HepG2 (cell line): ENCODE measurements around the gene ARHGEF10L. TPM values are rescaled to one million over a fixed set of nuclear protein-coding genes. Genes with fewer than 3 reads are reported as not detected.

ENCODE experiments used
- AHDC1 ChIP-seq: sonication (generic); formaldehyde crosslinking; IDR thresholded peaks from 2 replicates; pipeline ENCODE4 v1.5.1; 2020; ENCODE audit warnings: mild to moderate bottlenecking, missing genetic modification reagents, borderline replicate concordance
- AKAP8 ChIP-seq: sonication (generic); formaldehyde crosslinking; IDR thresholded peaks from 2 replicates; pipeline ENCODE4 v1.5.1; 2020; ENCODE audit warnings: mild to moderate bottlenecking, missing genetic modification reagents
- EZH2 ChIP-seq: conservative IDR thresholded peaks from 2 replicates; pipeline ENCODE4 v1.6.1; 2012; ENCODE audit warnings: mild to moderate bottlenecking, low read depth, low read length, moderate library complexity
- HOXA3 ChIP-seq: sonication (generic); formaldehyde crosslinking; IDR thresholded peaks from 2 replicates; pipeline ENCODE4 v1.5.0; 2020; ENCODE audit warnings: missing genetic modification reagents
- KAT7 ChIP-seq: IDR thresholded peaks from 2 replicates; pipeline ENCODE4 v1.6.1; 2018; ENCODE audit warnings: borderline replicate concordance, missing compliant biosample characterization
- LRRFIP1 ChIP-seq: sonication (generic); formaldehyde crosslinking; conservative IDR thresholded peaks from 2 replicates; pipeline ENCODE4 v1.4.0; 2020; ENCODE audit warnings: missing genetic modification reagents
- MLXIP ChIP-seq: sonication (generic); formaldehyde crosslinking; IDR thresholded peaks from 2 replicates; pipeline ENCODE4 v1.9.0; 2021; ENCODE audit warnings: missing genetic modification reagents, borderline replicate concordance
- MYPOP ChIP-seq: sonication (generic); formaldehyde crosslinking; IDR thresholded peaks from 2 replicates; pipeline ENCODE4 v1.8.1; 2023; ENCODE audit warnings: mild to moderate bottlenecking, moderate library complexity, missing genetic modification reagents
- PHF5A ChIP-seq: IDR thresholded peaks from one replicate; pipeline ENCODE4 v1.6.1; 2018; ENCODE audit warnings: low read depth, missing genetic modification reagents; ENCODE audit not compliant: unreplicated experiment
- RELA ChIP-seq: sonication (generic); formaldehyde crosslinking; IDR thresholded peaks from 2 replicates; pipeline ENCODE4 v1.4.0; 2020; ENCODE audit warnings: missing genetic modification reagents
- ZFP36L2 ChIP-seq: sonication (generic); formaldehyde crosslinking; IDR thresholded peaks from 2 replicates; pipeline ENCODE4 v1.4.0; 2020; ENCODE audit warnings: missing genetic modification reagents
- ZNF234 ChIP-seq: sonication (generic); formaldehyde crosslinking; conservative IDR thresholded peaks from 2 replicates; pipeline ENCODE4 v1.5.1; 2020; ENCODE audit warnings: mild to moderate bottlenecking, missing genetic modification reagents
- ZNF30 ChIP-seq: sonication (generic); formaldehyde crosslinking; IDR thresholded peaks from 2 replicates; pipeline ENCODE4 v1.5.0; 2020; ENCODE audit warnings: mild to moderate bottlenecking, missing genetic modification reagents
- ZNF367 ChIP-seq: sonication (generic); formaldehyde crosslinking; IDR thresholded peaks from 2 replicates; pipeline ENCODE4 v1.4.0; 2020; ENCODE audit warnings: missing genetic modification reagents, borderline replicate concordance
- ZNF430 ChIP-seq: sonication (generic); formaldehyde crosslinking; IDR thresholded peaks from 2 replicates; pipeline ENCODE4 v1.9.0; 2021; ENCODE audit warnings: mild to moderate bottlenecking, missing genetic modification reagents
- ZNF75D ChIP-seq: sonication (generic); formaldehyde crosslinking; IDR thresholded peaks from 2 replicates; pipeline ENCODE4 v1.8.1; 2023; ENCODE audit warnings: missing genetic modification reagents, mild to moderate bottlenecking, borderline replicate concordance
- polyA plus RNA-seq, 8 experiments: library from polyadenylated mRNA; depleted of rRNA in 3 of 8; stranded (reverse) in 7 of 8; unstranded in 1 of 8; fragments of >200 nt; fragmentation: Illumina TruSeq in 4 of 8; extraction: Trizol in 4 of 8; gene quantifications; 2 replicates each; pipeline versions ENCODE4 v1.2.1 to v1.2.3, GENCODE V29; 2011 to 2016; ENCODE audit warnings: low read depth in 4 of 8, missing spikeins in 1 of 8, mixed read lengths in 1 of 8; ENCODE audit not compliant: insufficient read depth in 1 of 8
- total RNA-seq, 5 experiments: library from RNA; depleted of rRNA; stranded (reverse); fragments of >200 nt; fragmentation: Illumina TruSeq; extraction: Trizol; gene quantifications; 2 replicates each; pipeline ENCODE4 v1.2.3, GENCODE V29; 2016; ENCODE audit warnings: low read depth in 1 of 5

Gene ARHGEF10L
- total and polyA plus RNA-seq, 2 of the 13 experiments (the other 11 are each of a cell fraction or from before 2014, with no cell fraction given), result 46.5 to 78.3 TPM

GRCh38 chr1:17591814-17592430 is 52.4 kb downstream of the ARHGEF10L start (continued):
- TF ChIP-seq AHDC1 (CRISPR knock-in tag) (peak; percentile 84; the same call in 1 of the 2 replicates), AKAP8 (CRISPR knock-in tag) (peak; percentile 76; the same call in 1 of the 2 replicates), ZNF30 (CRISPR knock-in tag) (no peak), HOXA3 (CRISPR knock-in tag) (peak; percentile 91), LRRFIP1 (CRISPR knock-in tag) (no peak), PHF5A (CRISPR knock-in tag) (peak; percentile 69), MLXIP (peak; percentile 87), MYPOP (peak; percentile 87; the same call in 1 of the 2 replicates), RELA (no peak), ZFP36L2 (CRISPR knock-in tag) (no peak; the same call in 1 of the 2 replicates), ZNF234 (no peak), ZNF430 (peak; percentile 99), KAT7 (no peak), EZH2 (no peak), ZNF367 (CRISPR knock-in tag) (peak; percentile 86; the same call in 1 of the 2 replicates), ZNF75D (CRISPR knock-in tag) (0 out of 2 replicates have a peak, but pooled peaks have one; percentile 64)
